ENCODE data around the gene PIK3CD. TPM values are rescaled to one million over a fixed set of nuclear protein-coding genes. Genes with fewer than 3 reads are reported as not detected.

Gene PIK3CD
- polyA plus RNA-seq, 1 donor from 2014 or later = 4.2 TPM

GRCh38 chr1:9602794-9603167 is 48.8 kb upstream of the PIK3CD start:
- Histone ChIP-seq H3K4me3 (ENCODE audit: low read length) (no peak overlapping the region), H3K79me2 (replicated peaks; ENCODE audit: insufficient read depth, low read length) (no peaks in the 10 kb centered on the region), H3K36me3 (ENCODE audit: insufficient read depth, low read length) (no peaks in the 10 kb centered on the region), H3K9ac (ENCODE audit: low read length) (no peak overlapping the region), H3K4me2 (ENCODE audit: low read length) (no peak overlapping the region), H2AFZ (ENCODE audit: low read depth, low read length) (no peak overlapping the region), H3K9me3 (ENCODE audit: low read length) (no peaks in the 10 kb centered on the region), H4K20me1 (ENCODE audit: insufficient read depth) (no peaks in the 10 kb centered on the region), H3K27ac (ENCODE audit: low read length) (no peak overlapping the region), H3K9me2 (ENCODE audit: insufficient read depth, low read length) (no peaks in the 10 kb centered on the region), H3K27me3 (ENCODE audit: insufficient read depth, low read depth, low read length) (no peaks in the 10 kb centered on the region), H3F3A (ENCODE audit: insufficient read depth, low read length, poor library complexity, severe bottlenecking) (no peaks in the 10 kb centered on the region)
- no peak for TF ChIP-seq MXI1 (conservative IDR thresholded peaks at IDR 0.05; ENCODE audit: poor library complexity, severe bottlenecking)
- no peak for TF ChIP-seq TAF1 (IDR thresholded peaks at IDR 0.05; ENCODE audit: low read depth)
- no peak for TF ChIP-seq SMC3 (conservative IDR thresholded peaks at IDR 0.05; ENCODE audit: poor library complexity)
- TF ChIP-seq POLR2AphosphoS5 (IDR thresholded peaks at IDR 0.05) = no peak
- no peak for TF ChIP-seq CTCF (IDR thresholded peaks at IDR 0.05; ENCODE audit: poor library complexity, severe bottlenecking)
- no peak for TF ChIP-seq EZH2 (IDR thresholded peaks at IDR 0.05; ENCODE audit: borderline replicate concordance, insufficient read depth, low read length, poor library complexity, severe bottlenecking)
- TF ChIP-seq RAD21 (conservative IDR thresholded peaks at IDR 0.05) = no peak
- TF ChIP-seq, protein P1, sequence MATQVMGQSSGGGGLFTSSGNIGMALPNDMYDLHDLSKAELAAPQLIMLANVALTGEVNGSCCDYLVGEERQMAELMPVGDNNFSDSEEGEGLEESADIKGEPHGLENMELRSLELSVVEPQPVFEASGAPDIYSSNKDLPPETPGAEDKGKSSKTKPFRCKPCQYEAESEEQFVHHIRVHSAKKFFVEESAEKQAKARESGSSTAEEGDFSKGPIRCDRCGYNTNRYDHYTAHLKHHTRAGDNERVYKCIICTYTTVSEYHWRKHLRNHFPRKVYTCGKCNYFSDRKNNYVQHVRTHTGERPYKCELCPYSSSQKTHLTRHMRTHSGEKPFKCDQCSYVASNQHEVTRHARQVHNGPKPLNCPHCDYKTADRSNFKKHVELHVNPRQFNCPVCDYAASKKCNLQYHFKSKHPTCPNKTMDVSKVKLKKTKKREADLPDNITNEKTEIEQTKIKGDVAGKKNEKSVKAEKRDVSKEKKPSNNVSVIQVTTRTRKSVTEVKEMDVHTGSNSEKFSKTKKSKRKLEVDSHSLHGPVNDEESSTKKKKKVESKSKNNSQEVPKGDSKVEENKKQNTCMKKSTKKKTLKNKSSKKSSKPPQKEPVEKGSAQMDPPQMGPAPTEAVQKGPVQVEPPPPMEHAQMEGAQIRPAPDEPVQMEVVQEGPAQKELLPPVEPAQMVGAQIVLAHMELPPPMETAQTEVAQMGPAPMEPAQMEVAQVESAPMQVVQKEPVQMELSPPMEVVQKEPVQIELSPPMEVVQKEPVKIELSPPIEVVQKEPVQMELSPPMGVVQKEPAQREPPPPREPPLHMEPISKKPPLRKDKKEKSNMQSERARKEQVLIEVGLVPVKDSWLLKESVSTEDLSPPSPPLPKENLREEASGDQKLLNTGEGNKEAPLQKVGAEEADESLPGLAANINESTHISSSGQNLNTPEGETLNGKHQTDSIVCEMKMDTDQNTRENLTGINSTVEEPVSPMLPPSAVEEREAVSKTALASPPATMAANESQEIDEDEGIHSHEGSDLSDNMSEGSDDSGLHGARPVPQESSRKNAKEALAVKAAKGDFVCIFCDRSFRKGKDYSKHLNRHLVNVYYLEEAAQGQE (IDR thresholded peaks at IDR 0.05; ENCODE audit: borderline replicate concordance) = no peak
- no peak for TF ChIP-seq EP300 (conservative IDR thresholded peaks at IDR 0.05; ENCODE audit: poor library complexity, severe bottlenecking)

DNA sequence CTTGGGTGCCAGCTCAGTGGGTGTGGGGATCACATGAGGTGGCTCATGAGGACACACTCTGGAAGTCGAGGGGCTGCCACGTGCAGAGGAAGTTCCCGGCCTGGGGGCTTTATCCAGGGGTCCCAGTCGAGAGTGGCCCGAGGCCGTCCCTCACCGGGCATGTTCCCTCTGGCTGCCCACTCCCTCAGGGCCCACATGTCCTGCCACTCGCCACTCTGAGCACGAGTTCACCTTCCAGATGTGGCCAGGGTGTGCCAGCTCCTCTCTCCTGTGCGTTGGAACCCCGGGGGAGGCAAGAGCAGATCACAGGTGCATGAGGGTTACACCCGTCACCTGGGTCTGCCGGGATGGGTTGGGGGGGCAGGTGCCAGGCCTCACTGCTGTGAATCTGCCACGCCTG is 48.2 kb upstream of the PIK3CD start:
- H3K79me2 ChIP-seq (replicated peaks; ENCODE audit: insufficient read depth, low read length) = no peaks in the 10 kb centered on the region
- no peak overlapping the region for H2AFZ ChIP-seq (ENCODE audit: low read depth, low read length)
- no peaks in the 10 kb centered on the region for H3K36me3 ChIP-seq (ENCODE audit: insufficient read depth, low read length)
- no peak overlapping the region for H3K4me2 ChIP-seq (ENCODE audit: low read length)
- H3K9ac ChIP-seq (ENCODE audit: low read length) = no peak overlapping the region
- H3K27me3 ChIP-seq (ENCODE audit: insufficient read depth, low read depth, low read length) = no peaks in the 10 kb centered on the region
- H3K27ac ChIP-seq (ENCODE audit: low read length) = no peak overlapping the region
- H3F3A ChIP-seq (ENCODE audit: insufficient read depth, low read length, poor library complexity, severe bottlenecking) = no peaks in the 10 kb centered on the region
- H3K9me3 ChIP-seq (ENCODE audit: low read length) = no peaks in the 10 kb centered on the region
- TF ChIP-seq SMC3 (conservative IDR thresholded peaks at IDR 0.05; ENCODE audit: poor library complexity) (no peak), RAD21 (conservative IDR thresholded peaks at IDR 0.05) (no peak), TAF1 (IDR thresholded peaks at IDR 0.05; ENCODE audit: low read depth) (no peak), POLR2AphosphoS5 (IDR thresholded peaks at IDR 0.05) (no peak), MXI1 (conservative IDR thresholded peaks at IDR 0.05; ENCODE audit: poor library complexity, severe bottlenecking) (no peak), EZH2 (IDR thresholded peaks at IDR 0.05; ENCODE audit: borderline replicate concordance, insufficient read depth, low read length, poor library complexity, severe bottlenecking) (no peak), CTCF (IDR thresholded peaks at IDR 0.05; ENCODE audit: poor library complexity, severe bottlenecking) (no peak), EP300 (conservative IDR thresholded peaks at IDR 0.05; ENCODE audit: poor library complexity, severe bottlenecking) (no peak)
- TF ChIP-seq, protein P1 (IDR thresholded peaks at IDR 0.05; ENCODE audit: borderline replicate concordance) = no peak
- no peak overlapping the region for H3K4me3 ChIP-seq (ENCODE audit: low read length)
- H3K9me2 ChIP-seq (ENCODE audit: insufficient read depth, low read length) = no peaks in the 10 kb centered on the region
- H4K20me1 ChIP-seq (ENCODE audit: insufficient read depth) = no peaks in the 10 kb centered on the region
